Measurements from ENCODE around the gene NEK10. TPM values are rescaled to one million over a fixed set of nuclear protein-coding genes. Genes with fewer than 3 reads are reported as not detected.

The NEK10 gene, protein sequence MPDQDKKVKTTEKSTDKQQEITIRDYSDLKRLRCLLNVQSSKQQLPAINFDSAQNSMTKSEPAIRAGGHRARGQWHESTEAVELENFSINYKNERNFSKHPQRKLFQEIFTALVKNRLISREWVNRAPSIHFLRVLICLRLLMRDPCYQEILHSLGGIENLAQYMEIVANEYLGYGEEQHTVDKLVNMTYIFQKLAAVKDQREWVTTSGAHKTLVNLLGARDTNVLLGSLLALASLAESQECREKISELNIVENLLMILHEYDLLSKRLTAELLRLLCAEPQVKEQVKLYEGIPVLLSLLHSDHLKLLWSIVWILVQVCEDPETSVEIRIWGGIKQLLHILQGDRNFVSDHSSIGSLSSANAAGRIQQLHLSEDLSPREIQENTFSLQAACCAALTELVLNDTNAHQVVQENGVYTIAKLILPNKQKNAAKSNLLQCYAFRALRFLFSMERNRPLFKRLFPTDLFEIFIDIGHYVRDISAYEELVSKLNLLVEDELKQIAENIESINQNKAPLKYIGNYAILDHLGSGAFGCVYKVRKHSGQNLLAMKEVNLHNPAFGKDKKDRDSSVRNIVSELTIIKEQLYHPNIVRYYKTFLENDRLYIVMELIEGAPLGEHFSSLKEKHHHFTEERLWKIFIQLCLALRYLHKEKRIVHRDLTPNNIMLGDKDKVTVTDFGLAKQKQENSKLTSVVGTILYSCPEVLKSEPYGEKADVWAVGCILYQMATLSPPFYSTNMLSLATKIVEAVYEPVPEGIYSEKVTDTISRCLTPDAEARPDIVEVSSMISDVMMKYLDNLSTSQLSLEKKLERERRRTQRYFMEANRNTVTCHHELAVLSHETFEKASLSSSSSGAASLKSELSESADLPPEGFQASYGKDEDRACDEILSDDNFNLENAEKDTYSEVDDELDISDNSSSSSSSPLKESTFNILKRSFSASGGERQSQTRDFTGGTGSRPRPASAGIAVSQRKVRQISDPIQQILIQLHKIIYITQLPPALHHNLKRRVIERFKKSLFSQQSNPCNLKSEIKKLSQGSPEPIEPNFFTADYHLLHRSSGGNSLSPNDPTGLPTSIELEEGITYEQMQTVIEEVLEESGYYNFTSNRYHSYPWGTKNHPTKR
- total RNA-seq: 0.52 TPM in 1 of 2 replicates, not detected in the other

DNA sequence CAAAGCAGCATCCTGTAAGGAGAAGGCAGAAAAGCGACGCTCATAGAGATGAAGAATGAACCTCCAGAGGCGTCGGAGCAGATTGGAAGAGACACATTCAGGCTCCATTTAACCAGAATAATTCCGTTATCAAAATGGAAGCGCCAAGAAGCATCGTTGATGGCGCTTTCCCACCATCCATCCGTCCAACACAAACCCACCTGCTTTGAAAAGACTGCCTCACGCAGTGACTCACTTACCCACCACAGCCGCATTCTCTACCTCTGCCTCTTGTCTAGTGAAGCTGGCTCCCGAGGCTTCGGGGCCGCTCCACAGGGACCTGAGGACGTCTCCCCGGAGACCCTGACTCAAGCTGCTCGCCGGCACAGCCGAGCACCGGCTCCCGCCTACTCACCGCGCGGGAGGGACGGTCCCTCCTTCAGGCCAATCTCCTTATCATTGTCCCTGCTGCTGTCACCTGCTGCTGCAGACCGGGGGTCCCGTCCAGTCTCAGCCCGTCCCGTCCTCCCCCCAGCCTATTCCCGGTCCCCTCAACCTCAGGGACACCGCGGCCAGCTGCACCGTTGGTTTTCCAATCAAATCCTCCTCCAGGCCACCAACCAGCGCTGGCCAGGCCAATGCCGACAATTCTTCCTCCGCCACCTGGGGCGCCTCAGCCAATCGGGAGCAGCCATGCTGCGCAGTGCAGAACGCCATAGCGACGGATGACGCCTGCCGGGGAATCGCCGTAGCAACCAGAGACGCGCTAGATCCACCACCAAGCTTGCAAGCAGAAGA, at the start of gene NEK10:
NEK10 (minus strand) TSS at position 553 of the 777 bp plus-strand sequence. CDS start 16,501 bp downstream, outside the sequence.

Other genes starting within 250 kb of the NEK10 start
- gene SLC4A7, start 115.0 kb upstream of the NEK10 start, total RNA-seq: 14.9 and 26.6 TPM in 2 replicates

All from epithelial cell of alveolus of lung (primary cell).